Measurements from ENCODE around the gene LRRD1. TPM values are rescaled to one million over a fixed set of nuclear protein-coding genes. Genes with fewer than 3 reads are reported as not detected.
A peak's percentile ranks its signal among the peaks of the same experiment; 100 is the strongest.
"Not testable (repeated sequence)": the region's sequence is repeated elsewhere in the genome, so short reads cannot be mapped to it uniquely, and the experiment has no call there.

Gene LRRD1
- total RNA-seq, 1 donor from 2014 or later, result not detected

GRCh38 chr7:92142791-92143190 lies 36.2 kb downstream of the LRRD1 start:
- not testable (repeated sequence) for DNase-seq (ENCODE audit: low spot score)

GRCh38 chr7:92141161-92141560 lies 37.8 kb downstream of the LRRD1 start:
- no peak for DNase-seq (ENCODE audit: low spot score)

GRCh38 chr7:92137557-92137956 lies 41.4 kb downstream of the LRRD1 start:
- no peak for DNase-seq (ENCODE audit: low spot score)

GRCh38 chr7:92135052-92135889 lies 43.7 kb downstream of the LRRD1 start:
- no peak for DNase-seq (ENCODE audit: low spot score)

DNA sequence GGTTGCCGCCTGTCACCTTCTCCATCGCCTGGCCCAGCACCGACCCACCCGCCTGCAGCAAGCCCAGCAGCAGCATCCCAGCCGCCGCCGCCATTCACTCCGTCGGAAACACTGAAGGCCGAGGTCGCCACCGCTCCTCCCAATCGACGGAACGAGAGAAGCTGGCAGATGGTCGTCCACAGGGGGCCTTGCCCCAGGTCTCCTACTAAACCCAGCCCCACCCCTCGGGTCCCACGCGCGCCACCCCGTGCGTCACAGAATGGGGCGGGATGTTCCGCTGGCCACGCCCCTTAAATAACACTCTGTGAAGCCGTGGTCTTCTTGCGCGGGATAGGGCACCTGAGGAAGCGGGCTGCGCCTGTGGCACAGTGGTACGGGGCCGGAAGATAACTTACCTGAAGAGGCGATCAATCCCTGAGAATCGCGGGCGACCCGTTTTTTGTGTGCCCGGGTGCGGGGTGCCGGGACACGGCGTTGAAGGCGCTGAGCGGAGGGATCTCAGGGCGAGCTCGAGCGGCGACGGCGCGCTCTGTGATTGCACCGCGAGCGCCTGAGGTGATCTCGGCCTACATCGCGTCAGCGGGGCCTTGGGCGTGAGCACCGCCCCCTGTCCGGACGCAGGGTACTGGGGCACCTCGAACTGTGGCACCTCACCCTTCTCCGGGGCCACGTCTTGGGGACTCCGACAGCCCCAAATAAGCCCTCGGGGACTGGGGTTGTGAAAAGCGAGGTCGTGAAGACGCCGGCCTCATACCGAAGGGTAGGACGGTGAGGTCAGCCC lies 44.5 kb downstream of the LRRD1 start, which contains the start of gene CYP51A1:
Gene CYP51A1, minus strand, starts transcription at position 207 of the 781 bp plus-strand sequence. Its CDS starts 113 bp downstream, at position 94.
- peak; percentile 96 for DNase-seq (ENCODE audit: low spot score)

GRCh38 chr7:92133737-92134270 lies 45.1 kb downstream of the LRRD1 start:
- peak; percentile 91 for DNase-seq (ENCODE audit: low spot score)

DNA sequence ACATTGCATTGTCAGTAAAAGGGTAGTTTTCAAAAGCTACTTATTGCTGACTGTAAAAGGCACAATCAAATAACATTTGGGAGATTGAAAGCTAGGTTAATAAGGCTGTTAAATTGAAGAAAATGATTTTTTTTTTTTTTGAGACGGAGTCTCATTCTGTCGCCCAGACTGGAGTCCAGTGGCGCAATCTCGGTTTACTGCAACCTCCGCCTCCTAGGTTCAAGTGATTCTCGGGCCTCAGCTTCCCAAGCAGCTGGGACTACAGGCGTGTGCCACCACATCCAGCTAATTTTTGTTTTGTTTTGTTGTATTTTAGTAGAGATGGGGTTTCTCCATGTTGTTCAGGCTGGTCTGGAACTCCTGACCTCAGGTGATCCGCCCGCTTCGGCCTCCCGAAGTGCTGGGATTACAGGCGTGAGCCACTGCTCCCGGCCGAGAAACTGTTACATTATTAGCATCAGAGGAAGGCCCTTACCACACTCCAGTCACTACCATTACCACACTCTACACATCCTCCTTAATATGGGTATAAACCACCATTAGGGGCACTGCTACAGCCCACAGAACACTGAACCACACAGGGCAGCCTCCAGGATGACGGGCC lies 45.7 kb downstream of the LRRD1 start:
- DNase-seq (ENCODE audit: low spot score), result no peak

- DNase-seq (ENCODE audit: low spot score), result no peak
Observed at GRCh38 chr7:92131764-92132330, 47.1 kb downstream of the LRRD1 start.

DNA sequence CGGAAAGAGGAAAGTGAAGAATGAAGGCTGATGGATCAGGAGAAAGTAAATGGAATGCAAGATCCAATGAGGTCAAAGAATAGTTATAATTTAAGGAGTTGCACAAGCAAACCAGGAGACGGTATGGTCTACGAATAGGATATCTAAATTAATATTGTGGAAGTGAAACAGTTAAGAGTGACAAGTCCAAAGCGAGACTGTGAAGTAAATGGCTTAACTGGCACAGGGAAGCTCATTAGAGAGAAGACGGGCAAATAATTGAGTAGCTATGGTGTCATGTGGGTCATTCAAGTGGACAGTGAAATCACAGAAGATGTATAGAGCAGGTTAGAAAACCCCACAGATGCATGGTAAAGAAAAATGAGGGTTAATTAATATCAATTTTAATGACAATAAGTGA lies 47.8 kb downstream of the LRRD1 start:
- no peak for DNase-seq (ENCODE audit: low spot score)

- no peak for DNase-seq (ENCODE audit: low spot score)
Observed at GRCh38 chr7:92121681-92122080, 57.3 kb downstream of the LRRD1 start.

- no peak for DNase-seq (ENCODE audit: low spot score)
Observed at GRCh38 chr7:92119213-92119759, 59.7 kb downstream of the LRRD1 start.

DNA sequence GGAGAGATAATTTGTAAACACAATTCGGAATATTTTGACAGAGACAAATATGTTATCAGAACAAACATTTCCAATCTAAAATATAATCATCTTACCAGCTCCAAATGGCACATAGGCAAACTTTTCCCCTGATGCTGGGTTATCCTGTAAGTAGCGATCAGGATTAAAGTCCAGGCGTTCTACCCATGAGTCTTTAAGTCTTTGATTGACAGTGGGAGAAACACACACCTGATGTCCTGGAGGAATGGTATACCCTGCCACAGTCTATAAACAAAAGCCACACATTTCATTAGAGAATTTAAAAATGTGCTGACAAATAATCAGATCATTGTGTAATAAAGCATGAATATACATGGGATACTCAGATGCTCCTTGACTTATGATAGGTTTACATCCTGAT lies 62.0 kb downstream of the LRRD1 start:
- DNase-seq (ENCODE audit: low spot score), result no peak

DNA sequence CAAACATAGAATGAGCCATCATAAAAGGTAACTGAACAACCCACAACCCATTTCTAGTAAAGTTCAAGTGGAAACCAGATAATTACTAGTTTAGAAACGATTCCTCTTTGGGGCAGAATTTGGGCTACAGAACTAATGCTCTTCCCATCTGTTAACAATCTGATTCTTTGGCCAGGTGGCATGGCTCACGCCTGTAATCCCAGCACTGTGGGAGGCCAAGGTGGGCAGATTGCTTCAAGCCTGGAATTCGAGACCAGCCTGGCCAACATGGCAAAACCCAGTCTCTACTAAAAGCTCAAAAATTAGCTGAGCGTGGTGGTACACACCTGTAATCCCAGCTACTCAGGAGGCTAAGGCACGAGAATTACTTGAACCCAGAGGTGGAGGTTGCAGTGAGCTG lies 63.1 kb downstream of the LRRD1 start:
- DNase-seq (ENCODE audit: low spot score), result no peak

DNA sequence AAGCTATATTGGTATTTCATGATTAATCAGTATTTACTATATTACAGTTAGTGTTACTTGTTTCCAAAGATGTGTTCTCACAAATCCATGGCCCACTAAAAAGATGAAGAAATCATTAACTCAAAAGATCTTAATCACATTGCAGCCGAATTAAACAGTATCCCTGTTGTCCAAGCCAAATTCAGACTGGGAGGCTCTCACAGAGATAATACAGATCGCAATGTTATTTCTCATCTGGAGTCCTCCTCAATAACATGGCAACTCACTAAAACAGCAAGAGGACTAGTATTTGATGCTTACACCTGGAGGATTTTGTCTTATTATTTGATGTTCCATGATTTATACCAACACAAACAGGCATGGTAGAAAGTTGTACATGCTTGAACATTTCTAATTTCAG lies 68.1 kb downstream of the LRRD1 start:
- no peak for DNase-seq (ENCODE audit: low spot score)

DNA sequence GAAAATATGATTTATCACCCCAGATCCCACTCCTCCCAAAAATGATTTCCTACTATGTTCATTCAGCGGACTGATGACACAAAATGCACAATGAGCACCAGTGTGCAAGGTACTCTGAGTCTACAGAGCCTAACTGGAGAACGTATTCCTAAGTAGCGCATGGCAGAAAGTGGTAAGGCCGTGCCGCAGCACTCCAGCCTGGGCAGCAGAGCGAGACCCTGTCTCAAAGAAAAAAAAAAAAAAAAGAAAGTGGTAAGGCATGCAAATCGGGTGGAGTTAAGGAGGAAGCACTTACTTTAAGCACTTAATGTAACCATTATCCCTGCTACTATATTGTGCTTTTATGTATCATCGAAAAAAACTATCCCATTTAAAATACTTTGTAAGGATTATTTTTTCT lies 70.1 kb downstream of the LRRD1 start:
- DNase-seq (ENCODE audit: low spot score), result no peak

GRCh38 chr7:92102862-92103261 lies 76.1 kb downstream of the LRRD1 start:
- not testable (repeated sequence) for DNase-seq (ENCODE audit: low spot score)

DNA sequence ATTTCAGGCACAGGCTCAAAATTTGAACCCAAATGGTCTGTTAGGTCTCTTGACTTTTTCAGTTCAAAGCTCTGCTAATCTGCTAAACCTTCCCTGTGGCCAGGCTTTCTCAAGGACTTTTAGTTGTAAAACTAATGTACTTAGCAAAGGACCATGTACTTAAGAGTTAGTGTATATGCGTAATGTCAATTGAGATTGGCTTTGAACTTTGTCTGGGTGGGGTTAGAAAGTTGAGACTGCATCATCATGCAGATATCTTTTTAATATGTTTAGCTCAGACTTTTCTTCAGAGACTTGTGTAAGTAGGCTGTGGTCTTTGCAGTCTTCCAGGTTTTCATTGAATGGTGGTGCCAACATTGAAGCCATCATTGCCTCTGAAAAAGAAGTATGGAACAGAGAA lies 78.4 kb downstream of the LRRD1 start:
- DNase-seq (ENCODE audit: low spot score), result no peak

DNA sequence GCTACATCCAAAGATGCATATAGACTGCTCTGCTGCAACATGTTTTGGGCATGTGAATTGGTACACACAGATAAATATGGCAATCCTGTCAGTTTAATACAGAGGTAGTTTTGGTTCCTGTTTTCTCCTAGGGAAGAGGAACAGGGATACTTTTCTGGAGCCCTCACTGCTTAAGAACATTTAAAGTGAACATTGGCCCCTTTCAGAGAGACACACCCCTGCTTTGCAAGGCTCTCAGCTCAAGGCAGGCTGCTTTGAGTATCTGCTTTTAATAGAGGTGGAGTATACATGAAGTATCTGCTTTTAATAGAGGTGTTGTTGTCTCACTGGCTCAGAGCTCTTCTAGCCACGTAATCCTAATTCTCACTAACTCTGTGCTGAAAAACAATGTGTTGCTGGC lies 83.6 kb downstream of the LRRD1 start:
- no peak for DNase-seq (ENCODE audit: low spot score)
